GM12872 (cell line): Measurements from ENCODE around the gene CASP12.
A peak's percentile ranks its signal among the peaks of the same experiment; 100 is the strongest.

Experiments used
- CTCF ChIP-seq: IDR thresholded peaks from 3 replicates; pipeline ENCODE4 v1.5.1; 2011; ENCODE audit warnings: low read depth, mild to moderate bottlenecking, low read length, moderate library complexity; ENCODE audit not compliant: insufficient read depth

Gene CASP12

GRCh38 chr11:104897891-104898684, at the start of gene CASP12:
Gene CASP12 (minus strand): TSS chr11:104898460.
- TF ChIP-seq CTCF: no peak

- TF ChIP-seq CTCF: peak; percentile 52
Observed at GRCh38 chr11:104946907-104947306, 48.6 kb upstream of the CASP12 start.

GRCh38 chr11:104944076-104944475, 45.8 kb upstream of the CASP12 start:
- no peak for TF ChIP-seq CTCF

- no peak for TF ChIP-seq CTCF
Observed at GRCh38 chr11:104943561-104943960, 45.3 kb upstream of the CASP12 start.

GRCh38 chr11:104934594-104934993, 36.3 kb upstream of the CASP12 start:
- TF ChIP-seq CTCF: no peak

GRCh38 chr11:104928811-104929210, 30.6 kb upstream of the CASP12 start:
- no peak for TF ChIP-seq CTCF

- no peak for TF ChIP-seq CTCF
Observed at GRCh38 chr11:104926771-104927611, 28.7 kb upstream of the CASP12 start.
